H9 (cell line): Measurements from ENCODE around the gene GLUL. TPM values are rescaled to one million over a fixed set of nuclear protein-coding genes. Genes with fewer than 3 reads are reported as not detected.

Experiments
- DNase-seq: peaks from one replicate; pipeline ENCODE4 v3.0.0-alpha.2; 2017
- H2AFZ ChIP-seq: one replicate; pipeline ENCODE4 v1.6.1; 2013; ENCODE audit warnings: mild to moderate bottlenecking, low read length, control low read depth, moderate library complexity
- H2AK5ac ChIP-seq: 2 replicates; pipeline ENCODE4 v1.6.1; 2013; ENCODE audit warnings: low read length, control low read depth, mixed read lengths; ENCODE audit not compliant: insufficient read length
- H2BK120ac ChIP-seq: one replicate; pipeline ENCODE4 v1.6.1; 2013; ENCODE audit warnings: low read depth, mild to moderate bottlenecking, low read length, control low read depth, inconsistent platforms; ENCODE audit not compliant: poor library complexity, severe bottlenecking
- H2BK12ac ChIP-seq: 2 replicates; pipeline ENCODE4 v1.6.1; 2013; ENCODE audit warnings: low read length, control low read depth, mixed read lengths, low read depth; ENCODE audit not compliant: insufficient read length
- H2BK15ac ChIP-seq: 2 replicates; pipeline ENCODE4 v1.6.1; 2013; ENCODE audit warnings: low read depth, low read length, control low read depth
- H2BK20ac ChIP-seq: one replicate; pipeline ENCODE4 v1.6.1; 2013; ENCODE audit warnings: low read depth, mild to moderate bottlenecking, low read length, control low read depth, inconsistent platforms; ENCODE audit not compliant: poor library complexity, severe bottlenecking
- H2BK5ac ChIP-seq: 2 replicates; pipeline ENCODE4 v1.6.1; 2013; ENCODE audit warnings: low read length, control low read depth, mixed read lengths; ENCODE audit not compliant: insufficient read length
- H3K14ac ChIP-seq: 2 replicates; pipeline ENCODE4 v1.6.1; 2013; ENCODE audit warnings: low read length, control low read depth; ENCODE audit not compliant: insufficient read depth
- H3K18ac ChIP-seq: 2 replicates; pipeline ENCODE4 v1.6.1; 2013; ENCODE audit warnings: low read depth, mild to moderate bottlenecking, mixed read lengths, low read length, control low read depth; ENCODE audit not compliant: insufficient read length
- H3K23ac ChIP-seq: 2 replicates; pipeline ENCODE4 v1.6.1; 2013; ENCODE audit warnings: low read length, control low read depth, mixed read lengths, low read depth; ENCODE audit not compliant: insufficient read length
- H3K23me2 ChIP-seq: 2 replicates; pipeline ENCODE4 v1.6.1; 2013; ENCODE audit warnings: low read depth, mild to moderate bottlenecking, mixed read lengths, low read length, control low read depth; ENCODE audit not compliant: insufficient read length, poor library complexity, severe bottlenecking
- H3K27ac ChIP-seq: 2 replicates; pipeline ENCODE4 v1.5.1; 2013; ENCODE audit warnings: low read length, control low read depth, mixed read lengths, low read depth; ENCODE audit not compliant: insufficient read length
- H3K27me3 ChIP-seq: 2 replicates; pipeline ENCODE4 v1.6.1; 2013; ENCODE audit warnings: low read length, control low read depth, inconsistent platforms; ENCODE audit not compliant: insufficient read depth
- H3K4ac ChIP-seq: 2 replicates; pipeline ENCODE4 v1.6.1; 2013; ENCODE audit warnings: low read depth, mild to moderate bottlenecking, control low read depth, inconsistent platforms, low read length, moderate library complexity
- H3K4me1 ChIP-seq: 2 replicates; pipeline ENCODE4 v1.6.1; 2013; ENCODE audit warnings: low read length, control low read depth, inconsistent platforms; ENCODE audit not compliant: insufficient read depth
- H3K4me2 ChIP-seq: 2 replicates; pipeline ENCODE4 v1.6.1; 2013; ENCODE audit warnings: low read length, control low read depth, mixed read lengths; ENCODE audit not compliant: insufficient read length, insufficient read depth
- H3K56ac ChIP-seq: 2 replicates; pipeline ENCODE4 v1.6.1; 2013; ENCODE audit warnings: low read depth, mild to moderate bottlenecking, mixed read lengths, low read length, control low read depth; ENCODE audit not compliant: insufficient read length
- H3K79me1 ChIP-seq: 2 replicates; pipeline ENCODE4 v1.6.1; 2013; ENCODE audit warnings: low read depth, mild to moderate bottlenecking, moderate library complexity, low read length, control low read depth, inconsistent platforms; ENCODE audit not compliant: insufficient read depth, poor library complexity, severe bottlenecking
- H3K79me2 ChIP-seq: 2 replicates; pipeline ENCODE4 v1.6.1; 2013; ENCODE audit warnings: low read length, control low read depth, inconsistent platforms; ENCODE audit not compliant: insufficient read depth
- H3K9ac ChIP-seq: 2 replicates; pipeline ENCODE4 v1.6.1; 2013; ENCODE audit warnings: low read length, control low read depth, mixed read lengths; ENCODE audit not compliant: insufficient read length; ENCODE audit errors: extremely low read depth
- H3K9me3 ChIP-seq: one replicate; pipeline ENCODE4 v1.6.1; 2013; ENCODE audit warnings: low read depth, low read length, inconsistent platforms; ENCODE audit not compliant: control insufficient read depth
- H3T11ph ChIP-seq: one replicate; pipeline ENCODE4 v1.6.1; 2013; ENCODE audit warnings: mild to moderate bottlenecking, low read length, control low read depth, inconsistent platforms
- H4K20me1 ChIP-seq: one replicate; pipeline ENCODE4 v1.6.1; 2013; ENCODE audit not compliant: control insufficient read depth, insufficient read length, insufficient read depth
- H4K5ac ChIP-seq: 2 replicates; pipeline ENCODE4 v1.6.1; 2013; ENCODE audit warnings: low read depth, mild to moderate bottlenecking, mixed read lengths, low read length, control low read depth; ENCODE audit not compliant: insufficient read length
- H4K8ac ChIP-seq: replicated peaks from 2 replicates; pipeline ENCODE4 v1.6.1; 2013; ENCODE audit warnings: low read length, control low read depth, mixed read lengths, low read depth; ENCODE audit not compliant: insufficient read length
- H4K91ac ChIP-seq: 2 replicates; pipeline ENCODE4 v1.6.1; 2013; ENCODE audit warnings: low read depth, mild to moderate bottlenecking, moderate library complexity, mixed read lengths, low read length, control low read depth; ENCODE audit not compliant: insufficient read length
- H3K27ac Mint-ChIP-seq, 3 experiments: 2 replicates in 2 of 3; 3 replicates in 1 of 3; pipeline ENCODE4 v1.8.0; 2020 to 2021; ENCODE audit warnings: mixed read lengths in 3 of 3, mild to moderate bottlenecking in 1 of 3, moderate library complexity in 1 of 3
- H3K27me3 Mint-ChIP-seq: 2 replicates; pipeline ENCODE4 v1.8.0; 2021; ENCODE audit warnings: low read depth, mild to moderate bottlenecking, moderate library complexity, mixed read lengths
- H3K36me3 Mint-ChIP-seq, 3 experiments: 2 replicates in 2 of 3; 3 replicates in 1 of 3; pipeline ENCODE4 v1.8.0; 2020 to 2021; ENCODE audit warnings: low read depth in 3 of 3, mixed read lengths in 3 of 3; ENCODE audit not compliant: insufficient read depth in 1 of 3
- H3K4me1 Mint-ChIP-seq, 2 experiments: 2 replicates each; pipeline ENCODE4 v1.8.0; 2020; ENCODE audit warnings: mixed read lengths in 2 of 2
- H3K4me3 Mint-ChIP-seq, 2 experiments: 2 replicates in 1 of 2; 3 replicates in 1 of 2; pipeline ENCODE4 v1.8.0; 2020 to 2021; ENCODE audit warnings: mild to moderate bottlenecking in 2 of 2, mixed read lengths in 2 of 2, moderate library complexity in 1 of 2
- H3K9me3 Mint-ChIP-seq, 2 experiments: 2 replicates in 1 of 2; 3 replicates in 1 of 2; pipeline ENCODE4 v1.8.0; 2020; ENCODE audit warnings: mild to moderate bottlenecking in 2 of 2, mixed read lengths in 2 of 2, moderate library complexity in 1 of 2
- WGBS: extraction: QIAGEN DNeasy Blood & Tissue Kit; methylation state at CpG from one replicate; pipeline ENCODE4 v1.1.7; 2013; ENCODE audit warnings: missing lambda C conversion rate, low lambda C conversion rate, mixed read lengths; ENCODE audit not compliant: insufficient read length; ENCODE audit errors: extremely low coverage; 5-methylcytosine and 5-hydroxymethylcytosine counted together
- total RNA-seq: library from RNA; stranded (reverse); gene quantifications from 2 replicates; pipeline ENCODE4 v1.2.1, GENCODE V29; 2021
- TF ChIP-seq, protein P1 (sequence below): fragments of 200-600 bp; sonication (generic); conservative IDR thresholded peaks from 3 replicates; pipeline ENCODE4 v1.8.0; 2021; ENCODE audit warnings: antibody characterized with exemption, mild to moderate bottlenecking

The GLUL gene
- total RNA-seq, 1 experiment from 2014 or later, result 332 TPM

DNA sequence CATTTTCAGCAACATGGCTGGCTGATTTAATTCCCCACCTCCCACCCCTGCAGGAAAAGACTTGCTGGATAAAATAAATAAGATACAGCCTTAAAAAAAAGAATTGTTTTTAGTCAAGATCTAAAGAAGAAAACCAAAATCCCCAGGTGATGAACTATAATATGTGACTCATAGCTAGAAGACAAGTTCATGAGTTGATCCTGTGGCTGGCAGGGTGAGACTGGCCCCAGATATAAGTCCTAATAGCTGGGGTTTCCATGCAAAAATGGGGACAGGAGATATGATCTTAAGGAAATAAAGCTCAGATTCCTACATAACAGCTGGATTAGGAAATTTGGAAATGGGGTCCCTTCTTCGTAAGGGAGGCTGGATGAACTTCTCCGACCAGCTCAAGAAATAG, 36.5 kb upstream of the GLUL start:
- Histone ChIP-seq H2BK5ac (no peak overlapping the region), H3K4me1 (no peaks in the 10 kb centered on the region; the same call in 1 of the 2 replicates), H3K23me2 (no peaks in the 10 kb centered on the region), H3K56ac (no peak overlapping the region), H4K20me1 (no peaks in the 10 kb centered on the region), H3K79me1 (no peaks in the 10 kb centered on the region), H3K14ac (no peak overlapping the region), H2BK12ac (no peak overlapping the region), H2AK5ac (no peak overlapping the region), H3K79me2 (no peaks in the 10 kb centered on the region), H4K91ac (no peak overlapping the region), H3K18ac (no peak overlapping the region), H2BK15ac (no peak overlapping the region), H4K5ac (no peak overlapping the region), H3K27me3 (no peaks in the 10 kb centered on the region), H3K4ac (no peak overlapping the region), H4K8ac (no peak overlapping the region), H2AFZ (no peak overlapping the region), H2BK20ac (no peak overlapping the region), H3K9ac (no peak overlapping the region), H2BK120ac (no peak overlapping the region), H3T11ph (no peak overlapping the region), H3K4me2 (no peak overlapping the region), H3K9me3 (no peaks in the 10 kb centered on the region), H3K23ac (no peak overlapping the region), H3K27ac (no peak overlapping the region)
- Mint-ChIP-seq H3K9me3 (no peaks in the 10 kb centered on the region), H3K36me3 (no peaks in the 10 kb centered on the region), H3K4me1 (peaks cover 5 to 8% of the 10 kb centered on the region in 2 experiments), H3K4me3 (no peak overlapping the region), H3K27ac (no peak overlapping the region), H3K27me3 (no peaks in the 10 kb centered on the region)
- TF ChIP-seq, protein P1, sequence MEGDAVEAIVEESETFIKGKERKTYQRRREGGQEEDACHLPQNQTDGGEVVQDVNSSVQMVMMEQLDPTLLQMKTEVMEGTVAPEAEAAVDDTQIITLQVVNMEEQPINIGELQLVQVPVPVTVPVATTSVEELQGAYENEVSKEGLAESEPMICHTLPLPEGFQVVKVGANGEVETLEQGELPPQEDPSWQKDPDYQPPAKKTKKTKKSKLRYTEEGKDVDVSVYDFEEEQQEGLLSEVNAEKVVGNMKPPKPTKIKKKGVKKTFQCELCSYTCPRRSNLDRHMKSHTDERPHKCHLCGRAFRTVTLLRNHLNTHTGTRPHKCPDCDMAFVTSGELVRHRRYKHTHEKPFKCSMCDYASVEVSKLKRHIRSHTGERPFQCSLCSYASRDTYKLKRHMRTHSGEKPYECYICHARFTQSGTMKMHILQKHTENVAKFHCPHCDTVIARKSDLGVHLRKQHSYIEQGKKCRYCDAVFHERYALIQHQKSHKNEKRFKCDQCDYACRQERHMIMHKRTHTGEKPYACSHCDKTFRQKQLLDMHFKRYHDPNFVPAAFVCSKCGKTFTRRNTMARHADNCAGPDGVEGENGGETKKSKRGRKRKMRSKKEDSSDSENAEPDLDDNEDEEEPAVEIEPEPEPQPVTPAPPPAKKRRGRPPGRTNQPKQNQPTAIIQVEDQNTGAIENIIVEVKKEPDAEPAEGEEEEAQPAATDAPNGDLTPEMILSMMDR, result no peak
- no CpG with 5 or more reads among the region's 2 CpGs for WGBS
- no peak for DNase-seq
